K562 (cell line): Measurements from ENCODE around the gene CXorf65. TPM values are rescaled to one million over a fixed set of nuclear protein-coding genes. Genes with fewer than 3 reads are reported as not detected.

Source experiments
- RBM17 ChIP-seq: fragments of 200-400 bp; formaldehyde crosslinking; IDR thresholded peaks from 2 replicates; pipeline ENCODE4 v1.6.1; 2017; ENCODE audit warnings: low read depth, mild to moderate bottlenecking, low read length, borderline replicate concordance
- RBM39 ChIP-seq: fragments of 200-400 bp; formaldehyde crosslinking; optimal IDR thresholded peaks from 2 replicates; pipeline ENCODE3; 2018; ENCODE audit warnings: low read depth, low read length
- SIRT6 ChIP-seq: IDR thresholded peaks from one replicate; pipeline ENCODE4 v1.6.1; 2012; ENCODE audit warnings: low read depth, mild to moderate bottlenecking, control low read depth, inconsistent platforms, low read length, moderate library complexity
- SREBF2 ChIP-seq: sonication (generic); formaldehyde crosslinking; IDR thresholded peaks from 2 replicates; pipeline ENCODE4 v1.4.0; 2020; ENCODE audit warnings: mild to moderate bottlenecking, missing genetic modification reagents
- TAL1 ChIP-seq: fragments of 450-650 bp; IDR thresholded peaks from 2 replicates; pipeline ENCODE4 v1.6.1; 2016; ENCODE audit warnings: mild to moderate bottlenecking
- ZBTB17 ChIP-seq: fragments of 450-650 bp; formaldehyde crosslinking; IDR thresholded peaks from 2 replicates; pipeline ENCODE4 v1.4.0; 2020; ENCODE audit warnings: mild to moderate bottlenecking
- polyA plus RNA-seq, 8 experiments: library from polyadenylated mRNA; depleted of rRNA in 4 of 8; stranded (reverse) in 5 of 8; unstranded in 3 of 8; fragments of >200 nt; fragmentation: Nextera tagmentation in 2 of 8; fragmentation: Illumina TruSeq in 1 of 8; extraction: Ambion mirVana in 2 of 8; extraction: Trizol in 1 of 8; gene quantifications; 2 replicates each; pipeline versions ENCODE4 v1.2.1 to v1.2.3, GENCODE V29; 2011 to 2014; ENCODE audit warnings: inconsistent platforms in 1 of 8, missing spikeins in 1 of 8
- total RNA-seq, 7 experiments: library from RNA; depleted of rRNA in 6 of 7; stranded (reverse); fragments of >200 nt in 6 of 7; fragmentation: Illumina TruSeq in 2 of 7; extraction: Trizol in 2 of 7; gene quantifications; 2 replicates each; pipeline versions ENCODE4 v1.2.1 to v1.2.3, GENCODE V29; 2011 to 2021; ENCODE audit warnings: low replicate concordance in 1 of 7
- TF ChIP-seq, protein P1 (sequence below): fragments of 450-650 bp; IDR thresholded peaks from 2 replicates; pipeline ENCODE4 v1.6.1; 2016; ENCODE audit warnings: mild to moderate bottlenecking, moderate library complexity
- TF ChIP-seq, protein P2 (sequence below): sonication (generic); formaldehyde crosslinking; IDR thresholded peaks from 2 replicates; pipeline ENCODE4 v1.8.1; 2023; ENCODE audit warnings: mild to moderate bottlenecking, missing genetic modification reagents

CXorf65 gene
- total and polyA plus RNA-seq, 9 of the 15 experiments (the other 6 are each of a cell fraction or from before 2014, with no cell fraction given) = 1.4 to 8.4 (median 2.9) TPM

DNA sequence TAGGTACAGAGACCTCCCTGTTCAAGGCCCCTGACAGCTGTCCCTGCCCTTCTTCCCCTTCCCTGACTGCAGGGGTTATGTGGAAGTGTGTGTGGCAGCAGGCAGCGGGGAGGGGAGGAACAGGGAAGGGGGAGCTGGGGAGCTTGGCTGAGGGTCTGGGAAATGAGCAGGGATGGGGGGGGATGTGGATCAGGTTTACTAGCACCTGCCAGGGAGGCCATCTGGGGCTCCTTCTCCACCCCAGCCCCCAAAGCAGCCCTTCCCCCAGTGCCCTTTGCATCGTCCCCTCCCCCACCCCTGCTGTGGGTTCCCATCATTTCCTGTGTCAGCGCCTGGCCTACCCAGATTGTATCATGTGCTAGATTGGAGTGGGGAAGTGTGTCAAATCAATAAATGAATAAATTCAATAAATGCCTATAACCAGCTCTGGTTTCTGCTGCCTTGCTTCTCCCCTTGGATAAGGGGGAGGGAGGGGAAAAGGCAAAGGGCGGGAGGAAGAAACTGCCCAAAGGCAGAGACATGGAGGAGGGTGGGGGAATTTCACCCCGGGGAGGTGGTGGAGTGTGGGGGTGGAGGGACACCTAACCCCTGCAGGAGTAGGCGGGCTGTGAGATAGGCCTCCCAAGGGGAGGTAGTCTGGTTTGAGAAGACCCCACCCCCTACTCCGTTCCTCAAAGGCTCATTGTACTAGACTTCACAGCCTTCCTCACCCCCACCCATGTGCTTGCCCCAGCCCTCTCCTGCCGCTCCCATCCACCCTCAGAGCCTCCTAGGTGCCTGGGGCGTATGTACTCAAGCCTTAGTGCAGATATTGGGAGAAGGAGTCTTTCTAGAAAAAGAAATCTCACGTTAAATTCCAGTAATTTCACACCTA lies 3.2 kb downstream of the CXorf65 start (continued):
- TF ChIP-seq, protein P1, sequence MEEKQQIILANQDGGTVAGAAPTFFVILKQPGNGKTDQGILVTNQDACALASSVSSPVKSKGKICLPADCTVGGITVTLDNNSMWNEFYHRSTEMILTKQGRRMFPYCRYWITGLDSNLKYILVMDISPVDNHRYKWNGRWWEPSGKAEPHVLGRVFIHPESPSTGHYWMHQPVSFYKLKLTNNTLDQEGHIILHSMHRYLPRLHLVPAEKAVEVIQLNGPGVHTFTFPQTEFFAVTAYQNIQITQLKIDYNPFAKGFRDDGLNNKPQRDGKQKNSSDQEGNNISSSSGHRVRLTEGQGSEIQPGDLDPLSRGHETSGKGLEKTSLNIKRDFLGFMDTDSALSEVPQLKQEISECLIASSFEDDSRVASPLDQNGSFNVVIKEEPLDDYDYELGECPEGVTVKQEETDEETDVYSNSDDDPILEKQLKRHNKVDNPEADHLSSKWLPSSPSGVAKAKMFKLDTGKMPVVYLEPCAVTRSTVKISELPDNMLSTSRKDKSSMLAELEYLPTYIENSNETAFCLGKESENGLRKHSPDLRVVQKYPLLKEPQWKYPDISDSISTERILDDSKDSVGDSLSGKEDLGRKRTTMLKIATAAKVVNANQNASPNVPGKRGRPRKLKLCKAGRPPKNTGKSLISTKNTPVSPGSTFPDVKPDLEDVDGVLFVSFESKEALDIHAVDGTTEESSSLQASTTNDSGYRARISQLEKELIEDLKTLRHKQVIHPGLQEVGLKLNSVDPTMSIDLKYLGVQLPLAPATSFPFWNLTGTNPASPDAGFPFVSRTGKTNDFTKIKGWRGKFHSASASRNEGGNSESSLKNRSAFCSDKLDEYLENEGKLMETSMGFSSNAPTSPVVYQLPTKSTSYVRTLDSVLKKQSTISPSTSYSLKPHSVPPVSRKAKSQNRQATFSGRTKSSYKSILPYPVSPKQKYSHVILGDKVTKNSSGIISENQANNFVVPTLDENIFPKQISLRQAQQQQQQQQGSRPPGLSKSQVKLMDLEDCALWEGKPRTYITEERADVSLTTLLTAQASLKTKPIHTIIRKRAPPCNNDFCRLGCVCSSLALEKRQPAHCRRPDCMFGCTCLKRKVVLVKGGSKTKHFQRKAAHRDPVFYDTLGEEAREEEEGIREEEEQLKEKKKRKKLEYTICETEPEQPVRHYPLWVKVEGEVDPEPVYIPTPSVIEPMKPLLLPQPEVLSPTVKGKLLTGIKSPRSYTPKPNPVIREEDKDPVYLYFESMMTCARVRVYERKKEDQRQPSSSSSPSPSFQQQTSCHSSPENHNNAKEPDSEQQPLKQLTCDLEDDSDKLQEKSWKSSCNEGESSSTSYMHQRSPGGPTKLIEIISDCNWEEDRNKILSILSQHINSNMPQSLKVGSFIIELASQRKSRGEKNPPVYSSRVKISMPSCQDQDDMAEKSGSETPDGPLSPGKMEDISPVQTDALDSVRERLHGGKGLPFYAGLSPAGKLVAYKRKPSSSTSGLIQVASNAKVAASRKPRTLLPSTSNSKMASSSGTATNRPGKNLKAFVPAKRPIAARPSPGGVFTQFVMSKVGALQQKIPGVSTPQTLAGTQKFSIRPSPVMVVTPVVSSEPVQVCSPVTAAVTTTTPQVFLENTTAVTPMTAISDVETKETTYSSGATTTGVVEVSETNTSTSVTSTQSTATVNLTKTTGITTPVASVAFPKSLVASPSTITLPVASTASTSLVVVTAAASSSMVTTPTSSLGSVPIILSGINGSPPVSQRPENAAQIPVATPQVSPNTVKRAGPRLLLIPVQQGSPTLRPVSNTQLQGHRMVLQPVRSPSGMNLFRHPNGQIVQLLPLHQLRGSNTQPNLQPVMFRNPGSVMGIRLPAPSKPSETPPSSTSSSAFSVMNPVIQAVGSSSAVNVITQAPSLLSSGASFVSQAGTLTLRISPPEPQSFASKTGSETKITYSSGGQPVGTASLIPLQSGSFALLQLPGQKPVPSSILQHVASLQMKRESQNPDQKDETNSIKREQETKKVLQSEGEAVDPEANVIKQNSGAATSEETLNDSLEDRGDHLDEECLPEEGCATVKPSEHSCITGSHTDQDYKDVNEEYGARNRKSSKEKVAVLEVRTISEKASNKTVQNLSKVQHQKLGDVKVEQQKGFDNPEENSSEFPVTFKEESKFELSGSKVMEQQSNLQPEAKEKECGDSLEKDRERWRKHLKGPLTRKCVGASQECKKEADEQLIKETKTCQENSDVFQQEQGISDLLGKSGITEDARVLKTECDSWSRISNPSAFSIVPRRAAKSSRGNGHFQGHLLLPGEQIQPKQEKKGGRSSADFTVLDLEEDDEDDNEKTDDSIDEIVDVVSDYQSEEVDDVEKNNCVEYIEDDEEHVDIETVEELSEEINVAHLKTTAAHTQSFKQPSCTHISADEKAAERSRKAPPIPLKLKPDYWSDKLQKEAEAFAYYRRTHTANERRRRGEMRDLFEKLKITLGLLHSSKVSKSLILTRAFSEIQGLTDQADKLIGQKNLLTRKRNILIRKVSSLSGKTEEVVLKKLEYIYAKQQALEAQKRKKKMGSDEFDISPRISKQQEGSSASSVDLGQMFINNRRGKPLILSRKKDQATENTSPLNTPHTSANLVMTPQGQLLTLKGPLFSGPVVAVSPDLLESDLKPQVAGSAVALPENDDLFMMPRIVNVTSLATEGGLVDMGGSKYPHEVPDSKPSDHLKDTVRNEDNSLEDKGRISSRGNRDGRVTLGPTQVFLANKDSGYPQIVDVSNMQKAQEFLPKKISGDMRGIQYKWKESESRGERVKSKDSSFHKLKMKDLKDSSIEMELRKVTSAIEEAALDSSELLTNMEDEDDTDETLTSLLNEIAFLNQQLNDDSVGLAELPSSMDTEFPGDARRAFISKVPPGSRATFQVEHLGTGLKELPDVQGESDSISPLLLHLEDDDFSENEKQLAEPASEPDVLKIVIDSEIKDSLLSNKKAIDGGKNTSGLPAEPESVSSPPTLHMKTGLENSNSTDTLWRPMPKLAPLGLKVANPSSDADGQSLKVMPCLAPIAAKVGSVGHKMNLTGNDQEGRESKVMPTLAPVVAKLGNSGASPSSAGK = peak; percentile 66
- TF ChIP-seq ZBTB17 (CRISPR knock-in tag) (no peak), RBM17 (no peak), TAL1 (peak; percentile 20; the same call in 1 of the 2 replicates), SREBF2 (CRISPR knock-in tag) (no peak), SIRT6 (no peak), RBM39 (no peak)
- TF ChIP-seq, protein P2, sequence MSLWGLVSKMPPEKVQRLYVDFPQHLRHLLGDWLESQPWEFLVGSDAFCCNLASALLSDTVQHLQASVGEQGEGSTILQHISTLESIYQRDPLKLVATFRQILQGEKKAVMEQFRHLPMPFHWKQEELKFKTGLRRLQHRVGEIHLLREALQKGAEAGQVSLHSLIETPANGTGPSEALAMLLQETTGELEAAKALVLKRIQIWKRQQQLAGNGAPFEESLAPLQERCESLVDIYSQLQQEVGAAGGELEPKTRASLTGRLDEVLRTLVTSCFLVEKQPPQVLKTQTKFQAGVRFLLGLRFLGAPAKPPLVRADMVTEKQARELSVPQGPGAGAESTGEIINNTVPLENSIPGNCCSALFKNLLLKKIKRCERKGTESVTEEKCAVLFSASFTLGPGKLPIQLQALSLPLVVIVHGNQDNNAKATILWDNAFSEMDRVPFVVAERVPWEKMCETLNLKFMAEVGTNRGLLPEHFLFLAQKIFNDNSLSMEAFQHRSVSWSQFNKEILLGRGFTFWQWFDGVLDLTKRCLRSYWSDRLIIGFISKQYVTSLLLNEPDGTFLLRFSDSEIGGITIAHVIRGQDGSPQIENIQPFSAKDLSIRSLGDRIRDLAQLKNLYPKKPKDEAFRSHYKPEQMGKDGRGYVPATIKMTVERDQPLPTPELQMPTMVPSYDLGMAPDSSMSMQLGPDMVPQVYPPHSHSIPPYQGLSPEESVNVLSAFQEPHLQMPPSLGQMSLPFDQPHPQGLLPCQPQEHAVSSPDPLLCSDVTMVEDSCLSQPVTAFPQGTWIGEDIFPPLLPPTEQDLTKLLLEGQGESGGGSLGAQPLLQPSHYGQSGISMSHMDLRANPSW (CRISPR knock-in tag) = no peak
